ENCODE data around the gene TRIO. TPM values are rescaled to one million over a fixed set of nuclear protein-coding genes. Genes with fewer than 3 reads are reported as not detected.

TRIO gene
- total RNA-seq, 4 donors from 2014 or later, result 21.2 to 105 (median 47.6) TPM

DNA sequence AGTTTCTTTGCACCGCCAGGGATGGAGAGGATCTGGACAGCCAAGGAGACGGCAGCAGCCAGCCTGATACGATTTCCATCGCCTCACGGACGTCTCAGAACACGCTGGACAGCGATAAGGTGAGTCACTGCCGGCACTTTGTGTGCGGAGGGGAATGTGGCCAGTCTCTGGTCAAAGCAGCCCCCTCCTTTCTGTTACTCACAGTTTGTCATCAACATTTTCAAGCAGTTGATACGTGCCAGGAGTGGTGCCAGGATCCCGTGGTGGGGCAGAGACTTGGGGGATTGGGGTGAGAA, 263.4 kb downstream of the TRIO start:
- no peak for DNase-seq
- 73 to 82% methylated on average over 6 to 11 of the region's 12 CpGs for WGBS, 2 donors
- no peaks in the 10 kb centered on the region for H3K9me3 ChIP-seq
- no peak overlapping the region for H3K4me3 ChIP-seq
- H3K27me3 ChIP-seq, result no peaks in the 10 kb centered on the region
- intact Hi-C loops (cut with DNase I), result no loop called here
- TF ChIP-seq, protein P1, sequence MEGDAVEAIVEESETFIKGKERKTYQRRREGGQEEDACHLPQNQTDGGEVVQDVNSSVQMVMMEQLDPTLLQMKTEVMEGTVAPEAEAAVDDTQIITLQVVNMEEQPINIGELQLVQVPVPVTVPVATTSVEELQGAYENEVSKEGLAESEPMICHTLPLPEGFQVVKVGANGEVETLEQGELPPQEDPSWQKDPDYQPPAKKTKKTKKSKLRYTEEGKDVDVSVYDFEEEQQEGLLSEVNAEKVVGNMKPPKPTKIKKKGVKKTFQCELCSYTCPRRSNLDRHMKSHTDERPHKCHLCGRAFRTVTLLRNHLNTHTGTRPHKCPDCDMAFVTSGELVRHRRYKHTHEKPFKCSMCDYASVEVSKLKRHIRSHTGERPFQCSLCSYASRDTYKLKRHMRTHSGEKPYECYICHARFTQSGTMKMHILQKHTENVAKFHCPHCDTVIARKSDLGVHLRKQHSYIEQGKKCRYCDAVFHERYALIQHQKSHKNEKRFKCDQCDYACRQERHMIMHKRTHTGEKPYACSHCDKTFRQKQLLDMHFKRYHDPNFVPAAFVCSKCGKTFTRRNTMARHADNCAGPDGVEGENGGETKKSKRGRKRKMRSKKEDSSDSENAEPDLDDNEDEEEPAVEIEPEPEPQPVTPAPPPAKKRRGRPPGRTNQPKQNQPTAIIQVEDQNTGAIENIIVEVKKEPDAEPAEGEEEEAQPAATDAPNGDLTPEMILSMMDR (IDR thresholded peaks at IDR 0.05), result no peak
- no peak for TF ChIP-seq POLR2A (IDR thresholded peaks at IDR 0.05)
- H3K27ac ChIP-seq, result peak overlapping the region in 3 of 4 donors; percentile 66 to 69 (median 67)
- peaks cover 0 to 68% (median 11%) of the 10 kb centered on the region in 3 donors for H3K36me3 ChIP-seq
- H3K4me1 ChIP-seq, result peaks cover 0 to 23% (median 0%) of the 10 kb centered on the region in 3 donors

DNA sequence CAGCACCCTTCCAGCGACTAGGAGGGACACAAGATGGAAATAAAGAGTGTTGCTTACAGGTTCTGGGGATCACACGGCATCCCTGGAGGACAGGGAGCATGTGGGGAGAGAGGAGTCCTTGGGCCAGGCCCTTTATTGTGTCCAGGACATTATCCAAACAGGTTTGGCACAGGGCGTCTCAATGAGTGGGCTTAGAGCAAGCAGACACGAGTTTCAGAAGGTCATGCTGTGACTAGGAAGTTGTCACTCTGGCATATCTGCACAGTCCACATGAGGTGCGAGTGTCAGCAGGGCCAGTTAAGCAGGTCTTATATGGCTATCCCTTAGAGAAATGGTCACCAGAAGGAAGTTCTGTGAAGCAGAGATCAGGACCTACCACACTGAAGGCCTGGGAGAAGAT, 263.9 kb downstream of the TRIO start:
- Histone ChIP-seq H3K36me3 (peaks cover 0 to 72% (median 11%) of the 10 kb centered on the region in 3 donors), H3K27ac (peak overlapping the region; percentile 3 to 69 (median 66)), H3K9me3 (no peaks in the 10 kb centered on the region), H3K4me1 (peaks cover 0 to 23% (median 0%) of the 10 kb centered on the region in 3 donors), H3K27me3 (no peaks in the 10 kb centered on the region), H3K4me3 (no peak overlapping the region)
- WGBS, 2 donors, result 70 to 73% methylated on average over 4 to 5 of the region's 5 CpGs
- no peak for TF ChIP-seq POLR2A (IDR thresholded peaks at IDR 0.05)
- TF ChIP-seq, protein P1 (IDR thresholded peaks at IDR 0.05), result no peak
- intact Hi-C loops (cut with DNase I), result no loop called here
- no peak for DNase-seq

DNA sequence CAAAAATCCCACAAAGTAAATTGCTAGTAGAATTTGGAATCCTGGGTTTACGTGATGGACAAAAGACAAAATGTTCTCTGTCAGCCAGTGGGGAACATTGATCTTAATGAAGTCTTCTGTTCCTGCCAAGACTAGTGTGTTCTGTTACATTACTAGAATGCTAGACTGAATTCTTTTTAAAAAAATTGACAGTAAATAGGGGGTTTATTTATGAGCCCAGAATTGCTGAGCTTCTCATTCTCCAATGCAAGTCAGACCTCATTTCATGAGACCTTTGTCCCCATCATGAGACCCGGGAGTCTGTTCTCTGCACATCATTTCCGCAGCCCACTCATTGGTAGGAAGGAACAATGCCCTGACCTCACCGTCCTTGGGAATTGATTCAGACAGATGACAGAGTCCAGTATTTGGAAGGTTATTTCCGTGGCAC, 264.6 kb downstream of the TRIO start:
- H3K36me3 ChIP-seq, result peaks cover 0 to 79% (median 11%) of the 10 kb centered on the region in 3 donors
- no peaks in the 10 kb centered on the region for H3K9me3 ChIP-seq
- intact Hi-C loops (cut with DNase I), result no loop called here
- peak overlapping the region in 3 of 4 donors; percentile 67 to 72 (median 69) for H3K27ac ChIP-seq
- 65 to 79% methylated on average over 5 of the region's 5 CpGs for WGBS, 2 donors
- TF ChIP-seq, protein P1 (IDR thresholded peaks at IDR 0.05), result no peak
- no peak for TF ChIP-seq POLR2A (IDR thresholded peaks at IDR 0.05)
- no peak overlapping the region for H3K4me3 ChIP-seq
- H3K27me3 ChIP-seq, result no peaks in the 10 kb centered on the region
- no peak for DNase-seq
- H3K4me1 ChIP-seq, result peaks cover 0 to 23% (median 0%) of the 10 kb centered on the region in 3 donors

DNA sequence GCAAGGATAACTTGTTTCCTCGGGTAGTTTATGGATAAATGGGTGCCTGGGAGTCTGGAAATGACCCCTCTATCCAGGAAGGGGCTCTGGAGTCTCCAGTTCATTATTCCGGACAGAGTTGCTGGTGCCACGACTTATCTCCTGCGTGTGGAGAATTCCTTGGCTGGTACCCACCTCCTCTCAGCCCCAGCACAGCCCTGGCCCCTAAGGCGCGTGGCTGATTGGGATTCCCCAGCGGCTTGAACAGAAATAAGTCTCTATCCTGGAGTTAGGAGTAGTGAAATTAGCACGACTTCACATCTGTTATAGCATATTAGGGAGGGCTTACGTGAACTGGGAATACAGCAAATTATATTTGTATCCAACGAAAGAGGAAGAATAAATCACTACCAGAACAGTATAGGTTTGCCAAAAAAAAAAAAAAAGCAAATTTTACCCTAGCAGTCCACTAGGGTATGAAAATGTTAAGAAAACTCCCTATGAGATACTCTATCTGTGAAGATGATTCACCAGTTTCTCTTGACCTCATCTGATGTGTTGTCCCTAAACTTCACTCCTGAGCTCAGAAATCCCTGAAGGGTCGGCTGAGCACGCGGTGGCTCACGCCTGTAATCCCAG, 265.9 kb downstream of the TRIO start:
- H3K4me1 ChIP-seq, result peaks cover 0 to 23% (median 0%) of the 10 kb centered on the region in 3 donors
- H3K36me3 ChIP-seq, result peaks cover 2 to 93% (median 11%) of the 10 kb centered on the region in 3 donors
- no peaks in the 10 kb centered on the region for H3K9me3 ChIP-seq
- 85 to 96% methylated on average over 7 to 13 of the region's 14 CpGs for WGBS, 2 donors
- no peak overlapping the region for H3K4me3 ChIP-seq
- DNase-seq, result no peak
- TF ChIP-seq, protein P1 (IDR thresholded peaks at IDR 0.05), result no peak
- TF ChIP-seq POLR2A (IDR thresholded peaks at IDR 0.05), result no peak
- H3K27ac ChIP-seq, result peak overlapping the region in 2 of 4 donors; percentile 67 to 72
- H3K27me3 ChIP-seq, result no peaks in the 10 kb centered on the region
- intact Hi-C loops (cut with DNase I), result no loop called here

DNA sequence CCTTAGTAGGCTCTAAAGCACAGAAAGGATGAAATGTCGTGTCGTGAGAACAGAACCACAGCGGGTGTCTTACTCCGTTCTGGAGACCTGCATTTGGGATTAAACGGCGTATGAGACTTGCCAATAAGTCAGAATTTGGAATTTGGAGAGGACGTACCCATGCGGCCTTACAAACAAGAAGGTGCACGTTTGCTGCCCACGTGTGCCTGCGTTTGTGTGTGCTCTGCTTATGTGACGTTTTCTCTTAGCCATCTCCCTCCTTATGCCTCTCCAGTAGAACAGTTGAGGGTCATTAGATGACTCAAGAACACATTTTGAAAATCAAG, 266.9 kb downstream of the TRIO start:
- TF ChIP-seq, protein P1 (IDR thresholded peaks at IDR 0.05), result no peak
- no peak for TF ChIP-seq POLR2A (IDR thresholded peaks at IDR 0.05)
- Histone ChIP-seq H3K27me3 (no peaks in the 10 kb centered on the region), H3K36me3 (peaks cover 6 to 100% (median 11%) of the 10 kb centered on the region in 3 donors), H3K27ac (peak overlapping the region in 3 of 4 donors; percentile 56 to 72 (median 61)), H3K9me3 (no peaks in the 10 kb centered on the region), H3K4me3 (no peak overlapping the region), H3K4me1 (peaks cover 0 to 23% (median 0%) of the 10 kb centered on the region in 3 donors)
- intact Hi-C loops (cut with DNase I), result no loop called here
- no peak for DNase-seq
- 77 to 91% methylated on average over 8 to 12 of the region's 12 CpGs for WGBS, 2 donors
